ENCODE data around the gene TXK.

Gene TXK

DNA sequence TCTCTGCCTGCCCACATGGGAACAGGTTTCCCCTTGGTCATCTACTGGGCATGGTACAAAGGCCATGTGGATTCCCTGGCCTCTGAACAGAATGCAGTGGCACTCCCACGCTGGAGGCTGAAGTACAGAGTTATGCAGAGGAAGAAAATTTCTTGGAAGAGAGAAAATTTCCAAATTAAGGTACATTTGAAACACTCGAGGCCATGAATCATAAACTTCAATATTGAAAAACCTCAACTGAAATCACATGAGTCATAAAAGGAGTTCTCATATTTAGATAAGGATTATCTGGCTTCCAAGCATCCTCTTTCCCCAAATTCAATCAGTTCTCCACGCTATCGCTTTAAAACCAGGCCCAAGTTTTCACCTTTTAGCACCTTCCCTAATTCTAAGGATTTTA, 28.1 kb upstream of the TXK start:
- no peak for DNase-seq (ENCODE audit: low read depth in 1 of 2, low spot score in 1 of 2)

DNA sequence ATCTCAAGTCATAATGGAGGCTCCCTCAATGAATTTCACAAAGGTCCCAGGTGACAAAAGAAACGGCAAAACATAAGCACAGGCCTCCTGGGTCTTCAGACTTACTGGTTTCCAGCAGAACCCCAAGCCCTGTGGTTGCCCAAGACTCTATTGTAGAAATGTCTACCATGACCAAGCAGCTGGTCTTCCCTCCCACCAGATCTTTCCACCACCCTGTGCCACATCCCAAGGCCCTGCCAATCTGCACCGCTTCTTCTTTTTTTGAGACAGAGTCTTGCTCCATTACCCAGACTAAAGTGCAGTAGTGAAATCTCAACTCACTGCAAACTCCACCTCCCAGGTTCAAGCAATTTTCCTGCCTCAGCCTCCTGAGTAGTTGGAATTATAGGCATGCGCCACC, 23.2 kb upstream of the TXK start:
- no peak overlapping the region for H3K4me3 ChIP-seq (replicated peaks; ENCODE audit: insufficient read depth, low read length)
- no peaks in the 10 kb centered on the region for H3K27me3 ChIP-seq (ENCODE audit: insufficient read depth, poor library complexity, severe bottlenecking)
- DNase-seq (ENCODE audit: low read depth in 1 of 2, low spot score in 1 of 2): peak in 1 of 2 experiments; percentile 31
- no peak overlapping the region for H3K27ac ChIP-seq (replicated peaks)
- TF ChIP-seq SPI1 (IDR thresholded peaks at IDR 0.05; ENCODE audit: borderline replicate concordance, low read depth) (no peak), POLR2AphosphoS5 (IDR thresholded peaks at IDR 0.05; ENCODE audit: low read depth) (no peak), GABPA (IDR thresholded peaks at IDR 0.05; ENCODE audit: low read depth) (no peak)
- TF ChIP-seq, protein P1, sequence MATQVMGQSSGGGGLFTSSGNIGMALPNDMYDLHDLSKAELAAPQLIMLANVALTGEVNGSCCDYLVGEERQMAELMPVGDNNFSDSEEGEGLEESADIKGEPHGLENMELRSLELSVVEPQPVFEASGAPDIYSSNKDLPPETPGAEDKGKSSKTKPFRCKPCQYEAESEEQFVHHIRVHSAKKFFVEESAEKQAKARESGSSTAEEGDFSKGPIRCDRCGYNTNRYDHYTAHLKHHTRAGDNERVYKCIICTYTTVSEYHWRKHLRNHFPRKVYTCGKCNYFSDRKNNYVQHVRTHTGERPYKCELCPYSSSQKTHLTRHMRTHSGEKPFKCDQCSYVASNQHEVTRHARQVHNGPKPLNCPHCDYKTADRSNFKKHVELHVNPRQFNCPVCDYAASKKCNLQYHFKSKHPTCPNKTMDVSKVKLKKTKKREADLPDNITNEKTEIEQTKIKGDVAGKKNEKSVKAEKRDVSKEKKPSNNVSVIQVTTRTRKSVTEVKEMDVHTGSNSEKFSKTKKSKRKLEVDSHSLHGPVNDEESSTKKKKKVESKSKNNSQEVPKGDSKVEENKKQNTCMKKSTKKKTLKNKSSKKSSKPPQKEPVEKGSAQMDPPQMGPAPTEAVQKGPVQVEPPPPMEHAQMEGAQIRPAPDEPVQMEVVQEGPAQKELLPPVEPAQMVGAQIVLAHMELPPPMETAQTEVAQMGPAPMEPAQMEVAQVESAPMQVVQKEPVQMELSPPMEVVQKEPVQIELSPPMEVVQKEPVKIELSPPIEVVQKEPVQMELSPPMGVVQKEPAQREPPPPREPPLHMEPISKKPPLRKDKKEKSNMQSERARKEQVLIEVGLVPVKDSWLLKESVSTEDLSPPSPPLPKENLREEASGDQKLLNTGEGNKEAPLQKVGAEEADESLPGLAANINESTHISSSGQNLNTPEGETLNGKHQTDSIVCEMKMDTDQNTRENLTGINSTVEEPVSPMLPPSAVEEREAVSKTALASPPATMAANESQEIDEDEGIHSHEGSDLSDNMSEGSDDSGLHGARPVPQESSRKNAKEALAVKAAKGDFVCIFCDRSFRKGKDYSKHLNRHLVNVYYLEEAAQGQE (IDR thresholded peaks at IDR 0.05; ENCODE audit: insufficient replicate concordance, low read depth): no peak
- TF ChIP-seq, protein P2, sequence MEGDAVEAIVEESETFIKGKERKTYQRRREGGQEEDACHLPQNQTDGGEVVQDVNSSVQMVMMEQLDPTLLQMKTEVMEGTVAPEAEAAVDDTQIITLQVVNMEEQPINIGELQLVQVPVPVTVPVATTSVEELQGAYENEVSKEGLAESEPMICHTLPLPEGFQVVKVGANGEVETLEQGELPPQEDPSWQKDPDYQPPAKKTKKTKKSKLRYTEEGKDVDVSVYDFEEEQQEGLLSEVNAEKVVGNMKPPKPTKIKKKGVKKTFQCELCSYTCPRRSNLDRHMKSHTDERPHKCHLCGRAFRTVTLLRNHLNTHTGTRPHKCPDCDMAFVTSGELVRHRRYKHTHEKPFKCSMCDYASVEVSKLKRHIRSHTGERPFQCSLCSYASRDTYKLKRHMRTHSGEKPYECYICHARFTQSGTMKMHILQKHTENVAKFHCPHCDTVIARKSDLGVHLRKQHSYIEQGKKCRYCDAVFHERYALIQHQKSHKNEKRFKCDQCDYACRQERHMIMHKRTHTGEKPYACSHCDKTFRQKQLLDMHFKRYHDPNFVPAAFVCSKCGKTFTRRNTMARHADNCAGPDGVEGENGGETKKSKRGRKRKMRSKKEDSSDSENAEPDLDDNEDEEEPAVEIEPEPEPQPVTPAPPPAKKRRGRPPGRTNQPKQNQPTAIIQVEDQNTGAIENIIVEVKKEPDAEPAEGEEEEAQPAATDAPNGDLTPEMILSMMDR (IDR thresholded peaks at IDR 0.05; ENCODE audit: insufficient read depth, low read length): no peak

More for the DNA sequence above, 28.1 kb upstream of the TXK start:
- H3K27ac ChIP-seq (replicated peaks): no peak overlapping the region
- H3K27me3 ChIP-seq (ENCODE audit: insufficient read depth, poor library complexity, severe bottlenecking): no peaks in the 10 kb centered on the region
- TF ChIP-seq, protein P2 (IDR thresholded peaks at IDR 0.05; ENCODE audit: insufficient read depth, low read length): no peak
- TF ChIP-seq, protein P1 (IDR thresholded peaks at IDR 0.05; ENCODE audit: insufficient replicate concordance, low read depth): no peak
- TF ChIP-seq GABPA (IDR thresholded peaks at IDR 0.05; ENCODE audit: low read depth): no peak
- TF ChIP-seq SPI1 (IDR thresholded peaks at IDR 0.05; ENCODE audit: borderline replicate concordance, low read depth): no peak
- no peak for TF ChIP-seq POLR2AphosphoS5 (IDR thresholded peaks at IDR 0.05; ENCODE audit: low read depth)
- no peak overlapping the region for H3K4me3 ChIP-seq (replicated peaks; ENCODE audit: insufficient read depth, low read length)

DNA sequence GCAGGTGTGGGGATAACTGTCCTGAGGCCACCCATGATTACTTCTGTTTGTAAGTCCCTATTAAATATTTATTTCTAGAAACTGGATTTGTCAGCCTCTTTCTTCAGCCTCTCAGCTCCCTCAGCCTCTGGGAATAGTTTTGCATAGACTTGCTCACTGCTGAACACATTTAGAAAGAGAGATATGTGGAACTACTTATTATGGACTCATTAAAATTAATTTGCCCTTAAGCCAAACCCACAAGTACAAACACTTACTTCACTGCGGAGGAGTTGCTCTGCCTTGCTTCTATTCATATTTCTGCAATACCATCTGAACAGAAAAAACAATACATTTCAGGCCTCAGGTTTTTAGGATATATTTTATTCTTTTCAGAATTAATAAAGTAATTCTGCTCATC, 22.4 kb upstream of the TXK start:
- no peak overlapping the region for H3K4me3 ChIP-seq (replicated peaks; ENCODE audit: insufficient read depth, low read length)
- TF ChIP-seq POLR2AphosphoS5 (IDR thresholded peaks at IDR 0.05; ENCODE audit: low read depth) (no peak), GABPA (IDR thresholded peaks at IDR 0.05; ENCODE audit: low read depth) (no peak), SPI1 (IDR thresholded peaks at IDR 0.05; ENCODE audit: borderline replicate concordance, low read depth) (no peak)
- TF ChIP-seq, protein P1 (IDR thresholded peaks at IDR 0.05; ENCODE audit: insufficient replicate concordance, low read depth): no peak
- TF ChIP-seq, protein P2 (IDR thresholded peaks at IDR 0.05; ENCODE audit: insufficient read depth, low read length): no peak
- H3K27ac ChIP-seq (replicated peaks): no peak overlapping the region
- no peaks in the 10 kb centered on the region for H3K27me3 ChIP-seq (ENCODE audit: insufficient read depth, poor library complexity, severe bottlenecking)
- DNase-seq (ENCODE audit: low read depth in 1 of 2, low spot score in 1 of 2): no peak
